D721Med (cell line): ENCODE data around the gene STK38L.

Experiments
- DNase-seq: peaks from one replicate; pipeline ENCODE4 v3.0.0; 2011; ENCODE audit warnings: low spot score; ENCODE audit not compliant: insufficient read length
- FAIRE-seq: peaks from 2 replicates; lab custom pipeline; 2011; peaks lifted over from hg19 to GRCh38; lab: Jason Lieb, UNC
- TF ChIP-seq, protein P1 (sequence below): IDR thresholded peaks from 2 replicates; pipeline ENCODE4 v1.5.1; 2012; ENCODE audit warnings: mild to moderate bottlenecking, control low read depth; ENCODE audit not compliant: insufficient read depth; ENCODE audit errors: missing control alignments

Gene STK38L

DNA sequence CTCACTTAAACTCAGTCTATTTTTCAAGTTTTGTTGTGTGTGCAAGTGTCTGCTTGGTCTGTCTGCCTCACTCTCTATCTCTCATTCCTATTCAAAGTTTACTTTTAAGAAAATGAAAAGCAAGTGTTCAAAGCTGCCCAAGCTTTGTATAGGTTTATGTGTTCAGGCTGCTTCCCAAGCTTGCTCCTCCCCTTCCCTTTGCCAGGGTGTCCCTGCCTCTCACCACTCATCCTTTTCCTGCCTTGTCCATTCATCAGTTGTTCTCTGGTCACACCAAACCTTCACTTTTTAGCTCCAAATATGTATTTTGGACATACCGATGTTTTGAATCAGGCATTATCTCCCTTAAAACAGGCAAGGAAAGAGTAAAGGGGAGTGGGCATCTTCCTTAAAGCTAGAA is 41.3 kb downstream of the STK38L start:
- no peak for DNase-seq
- FAIRE-seq, result no peak
- TF ChIP-seq, protein P1, sequence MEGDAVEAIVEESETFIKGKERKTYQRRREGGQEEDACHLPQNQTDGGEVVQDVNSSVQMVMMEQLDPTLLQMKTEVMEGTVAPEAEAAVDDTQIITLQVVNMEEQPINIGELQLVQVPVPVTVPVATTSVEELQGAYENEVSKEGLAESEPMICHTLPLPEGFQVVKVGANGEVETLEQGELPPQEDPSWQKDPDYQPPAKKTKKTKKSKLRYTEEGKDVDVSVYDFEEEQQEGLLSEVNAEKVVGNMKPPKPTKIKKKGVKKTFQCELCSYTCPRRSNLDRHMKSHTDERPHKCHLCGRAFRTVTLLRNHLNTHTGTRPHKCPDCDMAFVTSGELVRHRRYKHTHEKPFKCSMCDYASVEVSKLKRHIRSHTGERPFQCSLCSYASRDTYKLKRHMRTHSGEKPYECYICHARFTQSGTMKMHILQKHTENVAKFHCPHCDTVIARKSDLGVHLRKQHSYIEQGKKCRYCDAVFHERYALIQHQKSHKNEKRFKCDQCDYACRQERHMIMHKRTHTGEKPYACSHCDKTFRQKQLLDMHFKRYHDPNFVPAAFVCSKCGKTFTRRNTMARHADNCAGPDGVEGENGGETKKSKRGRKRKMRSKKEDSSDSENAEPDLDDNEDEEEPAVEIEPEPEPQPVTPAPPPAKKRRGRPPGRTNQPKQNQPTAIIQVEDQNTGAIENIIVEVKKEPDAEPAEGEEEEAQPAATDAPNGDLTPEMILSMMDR, result no peak

- TF ChIP-seq, protein P1, result no peak
- DNase-seq, result no peak
- FAIRE-seq, result no peak
Measured at GRCh38 chr12:27289414-27289813, 45.3 kb downstream of the STK38L start.

- DNase-seq (no peak), FAIRE-seq (peak; percentile 90)
- TF ChIP-seq, protein P1, result no peak
Measured at GRCh38 chr12:27290501-27291168, 46.5 kb downstream of the STK38L start.

GRCh38 chr12:27291862-27292261 is 47.8 kb downstream of the STK38L start:
- DNase-seq (no peak), FAIRE-seq (no peak)
- TF ChIP-seq, protein P1, result no peak

DNA sequence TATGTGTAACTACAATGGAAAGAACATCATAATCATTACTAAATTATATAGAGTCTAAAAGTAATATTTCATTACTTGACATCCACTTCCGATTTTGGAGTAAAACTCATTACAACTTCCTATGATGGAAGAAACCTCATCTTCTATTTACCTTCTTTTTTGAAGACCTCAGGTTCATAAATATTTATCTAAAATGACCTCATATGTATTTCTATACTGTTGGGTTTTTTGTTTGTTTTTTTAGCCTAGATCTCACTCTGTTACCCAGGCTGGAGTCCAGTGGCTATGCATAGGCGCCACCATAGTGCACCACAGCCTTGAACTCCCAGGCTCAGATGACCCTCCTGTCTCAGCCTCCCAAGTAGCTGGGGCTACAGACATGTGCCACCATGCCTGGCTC is 48.6 kb downstream of the STK38L start:
- FAIRE-seq (no peak), DNase-seq (no peak)
- TF ChIP-seq, protein P1, result no peak

DNA sequence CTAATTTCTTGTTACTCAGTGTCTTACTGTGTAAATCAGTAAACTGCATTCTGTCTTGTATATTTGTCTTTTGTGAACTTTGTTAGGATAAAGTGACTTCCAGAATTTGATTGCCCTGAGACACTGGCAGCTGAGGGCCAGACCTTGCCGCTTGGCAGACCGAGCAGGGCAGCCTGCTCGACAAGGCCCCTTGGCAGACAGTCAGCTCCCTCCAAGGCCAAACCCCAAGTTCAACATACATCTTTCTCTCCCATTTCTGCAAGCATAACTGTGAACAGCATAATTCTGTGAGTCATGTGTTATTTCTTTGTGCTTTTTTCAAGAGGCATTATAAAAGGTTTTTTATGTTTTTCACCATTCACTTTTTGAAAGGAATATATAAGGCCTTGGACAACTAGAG is 49.4 kb downstream of the STK38L start:
- TF ChIP-seq, protein P1, result no peak
- no peak for FAIRE-seq
- no peak for DNase-seq

DNA sequence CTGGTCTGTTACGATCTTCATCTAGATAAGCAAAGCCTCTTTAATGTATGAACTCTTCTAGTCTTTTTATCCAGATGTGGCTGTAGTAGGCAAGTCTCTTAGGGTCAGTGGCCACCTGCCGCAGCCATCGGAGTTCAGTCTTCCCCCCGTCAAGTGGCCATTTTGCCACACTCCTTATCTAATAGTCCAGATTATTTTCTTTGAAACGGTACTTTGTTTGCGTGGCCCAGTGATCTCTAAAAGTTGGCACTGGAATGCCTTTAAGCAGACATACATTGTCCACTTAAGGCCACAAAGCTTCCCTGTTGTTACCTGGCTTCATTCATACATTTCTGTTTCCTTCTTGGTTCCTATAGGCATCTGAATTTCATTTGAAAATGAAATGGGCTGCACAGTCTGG is 52.6 kb downstream of the STK38L start:
- FAIRE-seq (no peak), DNase-seq (no peak)
- TF ChIP-seq, protein P1, result no peak
